Upper lobe of left lung (tissue), 6 donors: Measurements from ENCODE around the gene OSBPL10. TPM values are rescaled to one million over a fixed set of nuclear protein-coding genes. Genes with fewer than 3 reads are reported as not detected.

ENCODE experiments used
- ATAC-seq, 2 donors: fragments of 200-7000 bp; cut with Tn5 transposase; one replicate each; pipeline ENCODE4 v1.9.1; 2022; ENCODE audit warnings: mild to moderate bottlenecking in 2 of 2, moderate library complexity in 2 of 2; ENCODE audit not compliant: low FRiP score in 2 of 2
- DNase-seq, 2 donors: peaks; one replicate each; pipeline ENCODE4 v3.0.0-alpha.2; 2019 to 2020
- H3K27ac ChIP-seq, 4 donors: fragments of 200-600 bp; sonication (generic); one replicate each; pipeline ENCODE4 v1.5.1; 2016 to 2019
- H3K27me3 ChIP-seq, 4 donors: fragments of 200-600 bp; sonication (generic); one replicate each; pipeline ENCODE4 v1.5.1; 2017 to 2019
- H3K36me3 ChIP-seq, 4 donors: fragments of 200-600 bp; sonication (generic); one replicate each; pipeline ENCODE4 v1.5.1; 2016 to 2019
- H3K4me1 ChIP-seq, 4 donors: fragments of 200-600 bp; sonication (generic); one replicate each; pipeline ENCODE4 v1.5.1; 2018 to 2019
- H3K4me3 ChIP-seq, 4 donors: fragments of 200-600 bp; sonication (generic); one replicate each; pipeline ENCODE4 v1.5.1; 2017 to 2019; ENCODE audit warnings: mild to moderate bottlenecking in 2 of 4, moderate library complexity in 1 of 4
- H3K9me3 ChIP-seq, 4 donors: fragments of 200-600 bp; sonication (generic); one replicate each; pipeline ENCODE4 v1.5.1; 2018 to 2019
- CTCF ChIP-seq, 6 experiments: fragments of 450-650 bp in 4 of 6; fragments of 200-600 bp in 2 of 6; sonication (generic) in 2 of 6; IDR thresholded peaks; one replicate each; pipeline ENCODE4 v1.5.1; 2016 to 2019; ENCODE audit warnings: antibody characterized with exemption in 6 of 6
- EP300 ChIP-seq, 4 donors: sonication (generic); formaldehyde crosslinking; IDR thresholded peaks; one replicate each; pipeline ENCODE4 v1.5.1; 2017; ENCODE audit warnings: antibody characterized with exemption in 4 of 4, control low read depth in 2 of 4
- POLR2A ChIP-seq, 4 donors: fragments of 450-650 bp; IDR thresholded peaks; one replicate each; pipeline ENCODE4 v1.5.1; 2016 to 2017; ENCODE audit warnings: antibody characterized with exemption in 4 of 4, mild to moderate bottlenecking in 2 of 4
- POLR2AphosphoS5 ChIP-seq, 2 donors: sonication (generic); formaldehyde crosslinking; IDR thresholded peaks; one replicate each; pipeline ENCODE4 v1.5.1; 2017; ENCODE audit warnings: antibody characterized with exemption in 2 of 2
- WGBS, 2 donors: methylation state at CpG; one replicate each; pipeline ENCODE4 v1.1.5; 2017 to 2018; 5-methylcytosine and 5-hydroxymethylcytosine counted together
- total RNA-seq, 6 donors: library from RNA; depleted of rRNA in 4 of 6; stranded (reverse); fragments of >200 nt in 4 of 6; gene quantifications; one replicate each; pipeline versions ENCODE4 v1.1.0 to v1.2.1, GENCODE V29; 2016 to 2021
- donor health status: DM: no; HTN: no; CAD: no; lungs with moderate emphysema.
- donor health status: DM: no; HTN: yes; CAD: no; lungs with severe emphysema.

Gene OSBPL10
- total RNA-seq, 6 donors from 2014 or later: 13.6 to 73.9 (median 24.4) TPM

- no peak for ATAC-seq
- no peak for DNase-seq
These were observed 25.5 kb downstream of the OSBPL10 start for GRCh38 chr3:31955581-31955980.

GRCh38 chr3:31953636-31954035 lies 27.4 kb downstream of the OSBPL10 start:
- Histone ChIP-seq H3K36me3 (no peaks in the 10 kb centered on the region), H3K9me3 (peaks cover 0 to 8% (median 7%) of the 10 kb centered on the region in 4 donors), H3K4me3 (no peak overlapping the region), H3K27ac (no peak overlapping the region), H3K4me1 (peaks cover 3 to 9% (median 6%) of the 10 kb centered on the region in 4 donors), H3K27me3 (no peaks in the 10 kb centered on the region)
- TF ChIP-seq EP300 (IDR thresholded peaks at IDR 0.05) (no peak), POLR2A (IDR thresholded peaks at IDR 0.05) (no peak), POLR2AphosphoS5 (IDR thresholded peaks at IDR 0.05) (no peak), CTCF (IDR thresholded peaks at IDR 0.05) (no peak)
- WGBS, 2 donors: 89 to 91% methylated on average over 2 of the region's 2 CpGs
- ATAC-seq (no peak), DNase-seq (no peak)

More at GRCh38 chr3:31955581-31955980, 25.5 kb downstream of the OSBPL10 start:
- Histone ChIP-seq H3K4me3 (no peak overlapping the region), H3K27ac (no peak overlapping the region), H3K36me3 (no peaks in the 10 kb centered on the region), H3K27me3 (no peaks in the 10 kb centered on the region), H3K4me1 (peaks cover 20 to 29% (median 23%) of the 10 kb centered on the region in 4 donors), H3K9me3 (peaks cover 0 to 8% (median 7%) of the 10 kb centered on the region in 4 donors)
- TF ChIP-seq POLR2A (IDR thresholded peaks at IDR 0.05): no peak
- no peak for TF ChIP-seq POLR2AphosphoS5 (IDR thresholded peaks at IDR 0.05)
- TF ChIP-seq EP300 (IDR thresholded peaks at IDR 0.05): no peak
- no peak for TF ChIP-seq CTCF (IDR thresholded peaks at IDR 0.05)

GRCh38 chr3:31953091-31953490 lies 28.0 kb downstream of the OSBPL10 start:
- Histone ChIP-seq H3K9me3 (peaks cover 0 to 8% (median 7%) of the 10 kb centered on the region in 4 donors), H3K27me3 (no peaks in the 10 kb centered on the region), H3K4me3 (no peak overlapping the region), H3K27ac (no peak overlapping the region), H3K4me1 (peaks cover 0 to 4% (median 1%) of the 10 kb centered on the region in 4 donors), H3K36me3 (no peaks in the 10 kb centered on the region)
- no peak for ATAC-seq
- 83 to 86% methylated on average over 6 to 7 of the region's 7 CpGs for WGBS, 2 donors
- no peak for DNase-seq
- no peak for TF ChIP-seq EP300 (IDR thresholded peaks at IDR 0.05)

GRCh38 chr3:31952205-31952604 lies 28.9 kb downstream of the OSBPL10 start:
- Histone ChIP-seq H3K4me1 (no peaks in the 10 kb centered on the region), H3K4me3 (no peak overlapping the region), H3K36me3 (no peaks in the 10 kb centered on the region), H3K27ac (no peak overlapping the region), H3K9me3 (peaks cover 0 to 8% (median 7%) of the 10 kb centered on the region in 4 donors), H3K27me3 (no peaks in the 10 kb centered on the region)
- 82 to 96% methylated on average over 4 of the region's 4 CpGs for WGBS, 2 donors
- no peak for TF ChIP-seq CTCF (IDR thresholded peaks at IDR 0.05)
- TF ChIP-seq POLR2AphosphoS5 (IDR thresholded peaks at IDR 0.05): no peak
- no peak for TF ChIP-seq POLR2A (IDR thresholded peaks at IDR 0.05)
- no peak for TF ChIP-seq EP300 (IDR thresholded peaks at IDR 0.05)
- ATAC-seq (no peak), DNase-seq (no peak)

GRCh38 chr3:31948280-31948679 lies 32.8 kb downstream of the OSBPL10 start:
- Histone ChIP-seq H3K4me3 (no peak overlapping the region), H3K9me3 (no peaks in the 10 kb centered on the region), H3K4me1 (peaks cover 0 to 4% (median 0%) of the 10 kb centered on the region in 4 donors), H3K27ac (no peak overlapping the region), H3K36me3 (no peaks in the 10 kb centered on the region), H3K27me3 (no peaks in the 10 kb centered on the region)
- no peak for TF ChIP-seq POLR2A (IDR thresholded peaks at IDR 0.05)
- TF ChIP-seq EP300 (IDR thresholded peaks at IDR 0.05): no peak
- TF ChIP-seq POLR2AphosphoS5 (IDR thresholded peaks at IDR 0.05): no peak
- no peak for TF ChIP-seq CTCF (IDR thresholded peaks at IDR 0.05)
- DNase-seq: no peak
- WGBS, 2 donors: 83 to 85% methylated on average over 6 of the region's 6 CpGs
- no peak for ATAC-seq
